ENCODE results near the gene FASTKD2. TPM values are rescaled to one million over a fixed set of nuclear protein-coding genes. Genes with fewer than 3 reads are reported as not detected.

The FASTKD2 gene
- total RNA-seq, 4 donors from 2014 or later = 39.2 to 67.0 (median 46.2) TPM

GRCh38 chr2:206824087-206824618 is 58.7 kb downstream of the FASTKD2 start:
- intact Hi-C loops (cut with DNase I) = no loop called here
- DNase-seq = no peak
- no peaks in the 10 kb centered on the region for H3K27me3 ChIP-seq
- no peak overlapping the region for H3K27ac ChIP-seq
- H3K9me3 ChIP-seq = no peaks in the 10 kb centered on the region
- 82 to 88% methylated on average over 1 of the region's 1 CpG for WGBS, 2 donors
- H3K4me1 ChIP-seq = peaks cover 0 to 11% of the 10 kb centered on the region in 2 donors
- no peaks in the 10 kb centered on the region for H3K36me3 ChIP-seq
- TF ChIP-seq POLR2A (IDR thresholded peaks at IDR 0.05) = no peak
- TF ChIP-seq, protein P1, sequence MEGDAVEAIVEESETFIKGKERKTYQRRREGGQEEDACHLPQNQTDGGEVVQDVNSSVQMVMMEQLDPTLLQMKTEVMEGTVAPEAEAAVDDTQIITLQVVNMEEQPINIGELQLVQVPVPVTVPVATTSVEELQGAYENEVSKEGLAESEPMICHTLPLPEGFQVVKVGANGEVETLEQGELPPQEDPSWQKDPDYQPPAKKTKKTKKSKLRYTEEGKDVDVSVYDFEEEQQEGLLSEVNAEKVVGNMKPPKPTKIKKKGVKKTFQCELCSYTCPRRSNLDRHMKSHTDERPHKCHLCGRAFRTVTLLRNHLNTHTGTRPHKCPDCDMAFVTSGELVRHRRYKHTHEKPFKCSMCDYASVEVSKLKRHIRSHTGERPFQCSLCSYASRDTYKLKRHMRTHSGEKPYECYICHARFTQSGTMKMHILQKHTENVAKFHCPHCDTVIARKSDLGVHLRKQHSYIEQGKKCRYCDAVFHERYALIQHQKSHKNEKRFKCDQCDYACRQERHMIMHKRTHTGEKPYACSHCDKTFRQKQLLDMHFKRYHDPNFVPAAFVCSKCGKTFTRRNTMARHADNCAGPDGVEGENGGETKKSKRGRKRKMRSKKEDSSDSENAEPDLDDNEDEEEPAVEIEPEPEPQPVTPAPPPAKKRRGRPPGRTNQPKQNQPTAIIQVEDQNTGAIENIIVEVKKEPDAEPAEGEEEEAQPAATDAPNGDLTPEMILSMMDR (IDR thresholded peaks at IDR 0.05) = no peak
- H3K4me3 ChIP-seq (replicated peaks in 1 of 3) = no peak overlapping the region

GRCh38 chr2:206824993-206825392 is 59.6 kb downstream of the FASTKD2 start:
- no peak for TF ChIP-seq POLR2A (IDR thresholded peaks at IDR 0.05)
- TF ChIP-seq, protein P1 (IDR thresholded peaks at IDR 0.05) = no peak
- WGBS, 2 donors = 96 to 97% methylated on average over 5 of the region's 5 CpGs
- H3K4me3 ChIP-seq (replicated peaks in 1 of 3) = no peak overlapping the region
- H3K27me3 ChIP-seq = no peaks in the 10 kb centered on the region
- peaks cover 0 to 11% of the 10 kb centered on the region in 2 donors for H3K4me1 ChIP-seq
- no peaks in the 10 kb centered on the region for H3K36me3 ChIP-seq
- no peak overlapping the region for H3K27ac ChIP-seq
- intact Hi-C loops (cut with DNase I) = no loop called here
- H3K9me3 ChIP-seq = no peaks in the 10 kb centered on the region
- DNase-seq = no peak

- no peak for TF ChIP-seq POLR2A (IDR thresholded peaks at IDR 0.05)
- TF ChIP-seq, protein P1 (IDR thresholded peaks at IDR 0.05) = no peak
- no peak for DNase-seq
- Histone ChIP-seq H3K27me3 (no peaks in the 10 kb centered on the region), H3K4me3 (replicated peaks in 1 of 3) (no peak overlapping the region), H3K4me1 (no peaks in the 10 kb centered on the region), H3K36me3 (no peaks in the 10 kb centered on the region), H3K9me3 (no peaks in the 10 kb centered on the region), H3K27ac (no peak overlapping the region)
- intact Hi-C loops (cut with DNase I) = no loop called here
- WGBS, 2 donors = 61 to 77% methylated on average over 3 of the region's 3 CpGs
These were observed 66.1 kb downstream of the FASTKD2 start for GRCh38 chr2:206831442-206831995.

DNA sequence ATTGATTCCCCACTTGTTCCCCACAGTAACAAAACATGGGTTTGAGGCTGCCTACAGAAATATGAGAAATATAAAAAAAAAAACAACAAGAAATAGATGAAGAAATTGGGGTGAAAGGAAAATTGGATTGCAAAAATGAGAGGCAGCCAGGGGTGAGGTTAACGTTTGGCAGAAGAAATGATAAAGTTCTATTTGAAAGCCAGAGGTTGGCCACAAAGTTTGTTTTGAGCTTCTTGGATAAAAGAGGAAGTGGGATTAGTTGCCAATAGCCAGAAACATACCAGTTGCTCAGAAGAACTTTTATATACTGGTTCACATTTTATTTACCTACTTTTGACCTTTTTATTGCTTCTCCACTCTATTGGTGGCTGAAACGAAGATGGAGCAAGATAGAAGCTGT is 67.5 kb downstream of the FASTKD2 start:
- H3K9me3 ChIP-seq = no peaks in the 10 kb centered on the region
- no peak overlapping the region for H3K27ac ChIP-seq
- no peak overlapping the region for H3K4me3 ChIP-seq (replicated peaks in 1 of 3)
- no peaks in the 10 kb centered on the region for H3K36me3 ChIP-seq
- intact Hi-C loops (cut with DNase I) = no loop called here
- H3K4me1 ChIP-seq = no peaks in the 10 kb centered on the region
- TF ChIP-seq, protein P1 (IDR thresholded peaks at IDR 0.05) = no peak
- TF ChIP-seq POLR2A (IDR thresholded peaks at IDR 0.05) = no peak
- H3K27me3 ChIP-seq = no peaks in the 10 kb centered on the region
- 75 to 79% methylated on average over 2 of the region's 2 CpGs for WGBS, 2 donors
- DNase-seq = no peak

DNA sequence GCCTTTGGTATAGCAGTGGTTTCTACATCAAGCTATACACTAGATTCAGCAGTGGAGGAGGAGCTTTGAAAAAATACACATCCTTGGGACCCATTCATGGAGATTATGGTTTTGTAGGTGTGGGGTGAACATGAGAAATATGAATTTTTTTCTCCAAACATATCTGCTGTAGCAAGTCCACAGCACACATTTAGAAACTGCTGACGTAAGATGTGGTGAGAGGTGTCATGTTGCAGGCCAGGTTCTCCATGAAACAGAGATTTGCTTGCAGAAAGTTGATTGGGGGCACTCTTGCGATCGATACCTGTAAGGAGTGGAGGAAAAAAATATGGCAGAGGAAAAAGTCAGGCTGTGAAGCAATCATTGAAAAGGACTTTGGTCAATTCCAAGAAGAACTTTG is 67.9 kb downstream of the FASTKD2 start:
- intact Hi-C loops (cut with DNase I) = no loop called here
- Histone ChIP-seq H3K4me3 (replicated peaks in 1 of 3) (no peak overlapping the region), H3K36me3 (no peaks in the 10 kb centered on the region), H3K4me1 (no peaks in the 10 kb centered on the region), H3K27me3 (no peaks in the 10 kb centered on the region), H3K27ac (no peak overlapping the region), H3K9me3 (no peaks in the 10 kb centered on the region)
- TF ChIP-seq, protein P1 (IDR thresholded peaks at IDR 0.05) = no peak
- no peak for TF ChIP-seq POLR2A (IDR thresholded peaks at IDR 0.05)
- WGBS, 2 donors = 92 to 97% methylated on average over 3 of the region's 3 CpGs
- no peak for DNase-seq
